ENCODE measurements around the gene METRNL. TPM values are rescaled to one million over a fixed set of nuclear protein-coding genes. Genes with fewer than 3 reads are reported as not detected.

Gene METRNL
- total and polyA plus RNA-seq, 5 experiments from 2014 or later: 0.42 to 4.8 (median 4.1) TPM

GRCh38 chr17:83109386-83109785, 30.0 kb downstream of the METRNL start:
- H3K4me1 Mint-ChIP-seq: peaks cover 0 to 2% (median under 1%) of the 10 kb centered on the region in 4 donors
- H3K9me3 Mint-ChIP-seq: no peaks in the 10 kb centered on the region
- no peaks in the 10 kb centered on the region for H3K36me3 Mint-ChIP-seq
- POLR2A ChIA-PET: no interaction called here
- H3K27ac Mint-ChIP-seq: no peak overlapping the region
- no peak overlapping the region for H3K4me3 Mint-ChIP-seq
- DNase-seq (no peak), ATAC-seq (no peak)
- H3K27me3 Mint-ChIP-seq: peaks cover 7 to 30% (median 11%) of the 10 kb centered on the region in 5 donors

DNA sequence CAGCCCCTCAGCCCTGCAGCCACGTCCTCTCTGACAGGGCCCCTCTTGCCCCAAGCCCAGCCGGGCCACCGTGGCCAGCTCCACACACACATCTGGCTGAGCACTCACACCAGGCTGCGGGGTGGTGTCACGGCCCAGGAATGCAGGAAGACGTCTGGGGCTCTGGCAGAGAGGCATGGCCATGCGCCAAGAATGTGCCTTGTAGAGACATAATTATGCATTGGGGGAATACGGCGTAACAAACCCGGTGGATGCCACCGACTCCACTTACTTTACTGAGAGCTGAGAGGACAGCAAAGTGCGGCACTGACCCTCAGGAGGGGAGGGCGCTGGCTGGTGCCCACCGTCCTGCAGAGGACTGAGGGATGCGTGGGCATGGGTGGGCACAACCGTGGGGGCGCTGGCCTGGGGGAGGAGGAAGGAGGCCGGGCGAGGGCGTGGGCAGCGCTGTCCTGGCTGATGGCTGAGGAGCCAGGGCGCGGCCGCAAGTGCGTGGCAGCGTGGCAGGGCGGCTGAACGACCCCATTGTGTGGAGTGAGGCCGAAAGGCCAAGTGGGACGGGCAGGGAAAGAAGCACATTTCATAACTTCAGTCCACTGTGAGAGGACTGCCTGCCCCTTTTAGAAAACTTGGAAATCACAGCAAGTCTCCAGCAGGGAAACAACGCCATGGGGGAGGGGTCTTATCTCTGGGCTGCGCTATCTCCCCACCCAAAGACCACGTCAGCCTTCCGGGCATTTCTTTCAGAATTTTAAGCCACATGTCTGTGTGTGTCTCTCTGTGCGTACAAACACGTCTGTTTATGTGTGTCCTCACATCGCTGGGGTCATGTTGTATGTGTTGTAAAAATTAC, 30.6 kb downstream of the METRNL start:
- Mint-ChIP-seq H3K27ac (peak overlapping the region in 1 of 10 donors; percentile 16), H3K4me1 (peaks cover 0 to 2% (median under 1%) of the 10 kb centered on the region in 4 donors), H3K4me3 (no peak overlapping the region), H3K9me3 (no peaks in the 10 kb centered on the region), H3K27me3 (peaks cover 7 to 26% (median 11%) of the 10 kb centered on the region in 5 donors), H3K36me3 (no peaks in the 10 kb centered on the region)
- ATAC-seq (no peak), DNase-seq (no peak)
- POLR2A ChIA-PET: no interaction called here

DNA sequence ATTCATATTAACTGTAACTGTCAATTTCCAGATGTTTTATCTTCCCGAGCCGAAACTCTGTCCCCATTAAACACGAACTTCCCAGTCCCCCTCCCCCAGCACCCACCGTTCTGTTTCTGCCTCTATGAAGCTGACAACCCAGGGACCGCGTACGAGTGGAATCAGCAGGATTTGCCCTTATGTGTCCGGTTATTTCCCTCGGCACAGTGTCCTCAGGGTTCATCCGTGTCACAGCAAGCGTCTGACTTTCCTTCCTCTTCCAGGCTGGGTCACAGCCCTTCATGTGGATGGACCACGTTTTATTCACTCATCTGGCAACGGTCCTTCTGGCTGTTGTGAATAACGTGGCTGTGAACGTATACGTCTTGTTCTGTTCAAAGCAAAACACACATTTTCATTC, 31.3 kb downstream of the METRNL start:
- ATAC-seq: no peak
- H3K36me3 Mint-ChIP-seq: no peaks in the 10 kb centered on the region
- DNase-seq: no peak
- peak overlapping the region in 1 of 10 donors; percentile 35 for H3K27ac Mint-ChIP-seq
- no peaks in the 10 kb centered on the region for H3K9me3 Mint-ChIP-seq
- peaks cover 0 to 2% (median under 1%) of the 10 kb centered on the region in 4 donors for H3K4me1 Mint-ChIP-seq
- POLR2A ChIA-PET: no interaction called here
- H3K4me3 Mint-ChIP-seq: no peak overlapping the region
- peaks cover 7 to 26% (median 11%) of the 10 kb centered on the region in 5 donors for H3K27me3 Mint-ChIP-seq

DNA sequence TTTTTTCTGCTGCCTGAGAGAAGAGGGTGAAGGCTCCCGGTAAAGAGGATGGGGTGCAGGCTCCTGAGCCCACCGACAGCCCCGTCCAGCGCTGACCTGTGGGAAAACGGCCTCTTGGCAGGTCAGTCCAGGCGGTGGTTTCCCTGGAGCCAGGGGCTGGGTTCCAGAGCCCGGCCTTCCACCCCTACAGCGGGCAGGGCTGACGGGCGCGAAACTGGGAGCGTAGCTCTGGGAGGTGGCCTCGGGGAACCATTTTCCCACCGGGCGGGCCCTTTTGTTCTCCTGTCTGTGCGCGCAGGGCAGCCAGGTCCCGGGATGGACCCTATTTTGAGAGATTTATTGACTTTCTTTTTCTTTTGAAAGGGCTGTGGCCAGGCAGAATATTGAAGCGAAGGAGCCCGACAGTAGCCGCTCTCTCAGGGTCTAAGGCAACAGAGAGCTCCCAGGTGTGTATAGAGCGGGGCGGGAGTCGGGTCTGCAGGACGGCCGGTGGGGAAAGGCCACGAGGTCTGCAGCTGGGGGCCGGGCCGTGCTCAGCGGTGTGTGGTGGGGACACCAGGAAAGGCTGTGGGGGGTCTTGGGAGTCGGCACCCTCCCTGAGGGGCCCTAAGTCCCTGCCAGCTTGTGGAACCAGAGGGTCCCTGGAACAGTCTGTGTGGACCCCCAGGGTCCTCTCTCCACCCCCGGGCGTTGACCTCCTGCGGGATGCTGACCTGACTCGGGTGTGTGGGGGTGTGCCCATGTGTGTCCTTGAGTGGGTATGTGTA, 32.3 kb downstream of the METRNL start:
- POLR2A ChIA-PET: no interaction called here
- no peaks in the 10 kb centered on the region for H3K36me3 Mint-ChIP-seq
- H3K27ac Mint-ChIP-seq: peak overlapping the region in 1 of 10 donors; percentile 65
- ATAC-seq: no peak
- H3K4me3 Mint-ChIP-seq: no peak overlapping the region
- no peak for DNase-seq
- H3K27me3 Mint-ChIP-seq: peaks cover 10 to 28% (median 15%) of the 10 kb centered on the region in 5 donors
- peaks cover 0 to 2% (median under 1%) of the 10 kb centered on the region in 4 donors for H3K4me1 Mint-ChIP-seq
- no peaks in the 10 kb centered on the region for H3K9me3 Mint-ChIP-seq

- POLR2A ChIA-PET: no interaction called here
- H3K27me3 Mint-ChIP-seq: peaks cover 4 to 25% (median 16%) of the 10 kb centered on the region in 5 donors
- no peak for DNase-seq
- no peak overlapping the region for H3K27ac Mint-ChIP-seq
- no peak overlapping the region for H3K4me3 Mint-ChIP-seq
- H3K9me3 Mint-ChIP-seq: no peaks in the 10 kb centered on the region
- H3K36me3 Mint-ChIP-seq: no peaks in the 10 kb centered on the region
- no peak for ATAC-seq
- H3K4me1 Mint-ChIP-seq: peaks cover 0 to 7% (median 2%) of the 10 kb centered on the region in 4 donors
Observed at GRCh38 chr17:83113381-83113780, 34.0 kb downstream of the METRNL start.

GRCh38 chr17:83113792-83114191, 34.4 kb downstream of the METRNL start:
- Mint-ChIP-seq H3K4me1 (peaks cover under 1 to 11% (median 4%) of the 10 kb centered on the region in 4 donors), H3K27me3 (peaks cover 4 to 24% (median 19%) of the 10 kb centered on the region in 5 donors), H3K9me3 (no peaks in the 10 kb centered on the region), H3K27ac (no peak overlapping the region), H3K4me3 (no peak overlapping the region), H3K36me3 (no peaks in the 10 kb centered on the region)
- POLR2A ChIA-PET: no interaction called here
- ATAC-seq (no peak), DNase-seq (no peak)

DNA sequence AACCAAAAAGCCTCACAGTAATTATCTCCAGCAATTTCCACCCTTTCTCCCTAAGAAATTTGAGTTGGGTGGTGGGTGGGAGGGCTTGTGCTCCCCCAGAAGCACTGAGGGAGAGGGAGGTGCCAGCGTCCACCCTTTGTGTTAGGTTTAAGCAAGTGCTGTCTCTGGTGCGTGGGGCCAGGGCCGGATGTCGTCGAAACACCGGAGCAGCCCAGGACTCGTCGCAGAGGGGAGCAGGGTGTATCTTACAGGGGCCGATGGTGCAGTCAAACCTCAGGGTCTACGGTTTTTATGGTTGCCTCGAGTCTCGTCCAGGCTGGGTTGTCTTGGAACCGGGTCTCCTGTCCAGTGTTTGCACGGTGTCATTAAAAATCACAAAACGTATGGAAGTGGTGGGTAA, 35.3 kb downstream of the METRNL start:
- DNase-seq (no peak), ATAC-seq (no peak)
- no peak overlapping the region for H3K4me3 Mint-ChIP-seq
- POLR2A ChIA-PET: no interaction called here
- H3K27ac Mint-ChIP-seq: peak overlapping the region in 1 of 10 donors; percentile 56
- H3K36me3 Mint-ChIP-seq: no peaks in the 10 kb centered on the region
- H3K4me1 Mint-ChIP-seq: peaks cover 5 to 20% (median 13%) of the 10 kb centered on the region in 4 donors
- H3K27me3 Mint-ChIP-seq: peaks cover 3 to 27% (median 21%) of the 10 kb centered on the region in 5 donors
- no peaks in the 10 kb centered on the region for H3K9me3 Mint-ChIP-seq

DNA sequence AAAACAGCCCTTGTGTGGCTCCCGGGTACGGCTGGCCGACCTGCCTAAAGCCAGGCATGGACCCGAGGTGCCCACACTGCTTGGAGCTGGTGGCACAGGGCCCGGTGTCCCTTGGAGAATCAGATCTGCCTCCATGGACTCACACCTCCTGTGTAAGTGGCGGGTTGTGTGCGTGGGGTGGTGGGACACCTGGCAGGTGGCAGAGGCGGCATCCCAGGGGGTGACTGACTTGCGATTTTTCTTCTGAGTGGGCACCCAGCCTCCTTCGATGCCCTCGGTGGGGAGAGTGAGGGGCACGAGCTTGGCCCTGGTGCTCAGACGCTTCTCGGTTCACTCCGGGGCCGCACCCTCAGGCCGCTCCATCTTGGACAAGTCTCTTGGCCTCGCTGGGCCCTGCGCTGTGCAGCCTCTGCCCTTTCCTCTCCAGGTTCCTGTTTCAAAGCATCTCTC, 35.8 kb downstream of the METRNL start:
- peaks cover 7 to 23% (median 17%) of the 10 kb centered on the region in 4 donors for H3K4me1 Mint-ChIP-seq
- DNase-seq (no peak), ATAC-seq (no peak)
- no peaks in the 10 kb centered on the region for H3K9me3 Mint-ChIP-seq
- H3K27ac Mint-ChIP-seq: no peak overlapping the region
- H3K27me3 Mint-ChIP-seq: peaks cover 4 to 26% (median 20%) of the 10 kb centered on the region in 5 donors
- POLR2A ChIA-PET: no interaction called here
- H3K4me3 Mint-ChIP-seq: no peak overlapping the region
- H3K36me3 Mint-ChIP-seq: no peaks in the 10 kb centered on the region

DNA sequence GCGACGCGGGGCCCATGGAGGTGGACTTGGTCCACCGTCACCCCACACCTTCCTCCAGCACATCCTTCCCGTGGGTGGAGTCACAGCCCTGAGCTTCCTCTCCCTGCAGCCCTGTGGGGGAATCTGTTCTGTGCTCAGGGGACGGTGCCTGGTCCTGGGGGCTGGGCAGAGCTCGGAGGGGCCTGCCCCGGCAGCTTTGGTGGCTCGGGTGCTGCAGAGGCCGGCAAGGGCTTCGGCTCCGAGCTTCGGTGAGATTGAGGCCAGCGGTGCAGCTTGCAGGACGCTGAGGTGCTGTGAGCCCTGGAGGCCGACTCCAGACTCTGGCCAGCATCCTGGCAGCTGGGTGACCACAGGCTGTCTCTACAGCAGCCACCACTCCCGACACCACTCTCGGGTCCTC, 36.4 kb downstream of the METRNL start:
- no peaks in the 10 kb centered on the region for H3K36me3 Mint-ChIP-seq
- DNase-seq (no peak), ATAC-seq (no peak)
- POLR2A ChIA-PET: no interaction called here
- H3K27ac Mint-ChIP-seq: no peak overlapping the region
- H3K27me3 Mint-ChIP-seq: peaks cover 3 to 24% (median 20%) of the 10 kb centered on the region in 5 donors
- peaks cover 9 to 27% (median 22%) of the 10 kb centered on the region in 4 donors for H3K4me1 Mint-ChIP-seq
- H3K9me3 Mint-ChIP-seq: no peaks in the 10 kb centered on the region
- no peak overlapping the region for H3K4me3 Mint-ChIP-seq

- no peak for ATAC-seq
- POLR2A ChIA-PET: no interaction called here
- Mint-ChIP-seq H3K9me3 (no peaks in the 10 kb centered on the region), H3K27me3 (peaks cover 3 to 23% (median 20%) of the 10 kb centered on the region in 5 donors), H3K4me3 (no peak overlapping the region), H3K4me1 (peaks cover 9 to 27% (median 22%) of the 10 kb centered on the region in 4 donors), H3K27ac (no peak overlapping the region), H3K36me3 (no peaks in the 10 kb centered on the region)
- DNase-seq: peak in 1 of 10 donors; percentile 41
Observed at GRCh38 chr17:83116311-83116771, 36.9 kb downstream of the METRNL start.

- no peaks in the 10 kb centered on the region for H3K9me3 Mint-ChIP-seq
- peak in 1 of 10 donors; percentile 45 for DNase-seq
- POLR2A ChIA-PET: no interaction called here
- no peak for ATAC-seq
- H3K36me3 Mint-ChIP-seq: peaks cover 0 to 3% (median 0%) of the 10 kb centered on the region in 3 donors
- H3K4me3 Mint-ChIP-seq: no peak overlapping the region
- peaks cover 9 to 31% (median 22%) of the 10 kb centered on the region in 4 donors for H3K4me1 Mint-ChIP-seq
- no peak overlapping the region for H3K27ac Mint-ChIP-seq
- peaks cover 7 to 28% (median 25%) of the 10 kb centered on the region in 5 donors for H3K27me3 Mint-ChIP-seq
Observed at GRCh38 chr17:83116783-83117555, 37.6 kb downstream of the METRNL start.

DNA sequence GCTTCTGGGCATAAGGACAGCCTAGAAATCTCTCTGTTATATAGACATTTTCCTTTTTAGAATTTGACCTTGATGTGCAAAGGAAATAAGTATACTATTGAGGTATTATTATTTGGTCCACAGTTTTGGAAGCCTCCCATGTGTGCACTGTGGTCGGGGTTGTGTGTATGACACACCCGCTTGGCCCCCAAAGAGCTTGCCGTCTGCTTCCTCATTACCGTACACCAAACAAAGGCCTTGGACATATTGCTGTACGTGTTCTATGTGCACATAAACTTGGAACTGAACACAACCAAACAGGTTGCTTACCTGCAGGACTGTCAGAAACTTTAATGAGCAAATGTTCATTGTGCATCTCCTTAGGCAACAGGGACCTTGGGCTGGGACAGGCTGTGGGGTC, 38.2 kb downstream of the METRNL start:
- Mint-ChIP-seq H3K9me3 (no peaks in the 10 kb centered on the region), H3K36me3 (peaks cover 0 to 3% (median 0%) of the 10 kb centered on the region in 3 donors), H3K4me3 (no peak overlapping the region), H3K4me1 (peaks cover 9 to 36% (median 22%) of the 10 kb centered on the region in 4 donors), H3K27ac (no peak overlapping the region), H3K27me3 (peaks cover 9 to 34% (median 28%) of the 10 kb centered on the region in 5 donors)
- DNase-seq: no peak
- ATAC-seq: no peak
- POLR2A ChIA-PET: no interaction called here
